Osteocyte (in vitro differentiated cells): ENCODE data around the gene ZSCAN20. TPM values are rescaled to one million over a fixed set of nuclear protein-coding genes. Genes with fewer than 3 reads are reported as not detected.

Experiments used
- DNase-seq: peaks from one replicate; pipeline ENCODE4 v3.0.0; 2021; ENCODE audit warnings: mixed read lengths; ENCODE audit not compliant: unreplicated experiment; ENCODE audit errors: extremely low spot score
- H3K27ac Mint-ChIP-seq: one replicate; pipeline ENCODE4 v1.8.0; 2021; ENCODE audit warnings: mild to moderate bottlenecking, mixed read lengths; ENCODE audit not compliant: unreplicated experiment
- H3K27me3 Mint-ChIP-seq: one replicate; pipeline ENCODE4 v1.8.0; 2021; ENCODE audit warnings: mixed read lengths; ENCODE audit not compliant: unreplicated experiment
- H3K36me3 Mint-ChIP-seq: one replicate; pipeline ENCODE4 v1.8.0; 2021; ENCODE audit warnings: mixed read lengths; ENCODE audit not compliant: unreplicated experiment
- H3K4me1 Mint-ChIP-seq: one replicate; pipeline ENCODE4 v1.8.0; 2021; ENCODE audit warnings: mixed read lengths; ENCODE audit not compliant: unreplicated experiment
- H3K4me3 Mint-ChIP-seq: one replicate; pipeline ENCODE4 v1.8.0; 2021; ENCODE audit warnings: mild to moderate bottlenecking, moderate library complexity, mixed read lengths; ENCODE audit not compliant: unreplicated experiment
- H3K9me3 Mint-ChIP-seq: one replicate; pipeline ENCODE4 v1.8.0; 2021; ENCODE audit warnings: mixed read lengths; ENCODE audit not compliant: unreplicated experiment
- CTCF ChIP-seq: fragments of 200-600 bp; sonication (generic); IDR thresholded peaks from 2 replicates; pipeline ENCODE4 v1.5.0; 2021; ENCODE audit warnings: antibody characterized with exemption, mild to moderate bottlenecking, moderate library complexity
- total RNA-seq: library from RNA; stranded (reverse); gene quantifications from 2 replicates; pipeline ENCODE4 v1.2.1, GENCODE V29; 2021

Gene ZSCAN20
- total RNA-seq, 1 donor from 2014 or later, result 7.3 TPM

GRCh38 chr1:33433509-33434362, 38.7 kb upstream of the ZSCAN20 start:
- TF ChIP-seq CTCF, result no peak
- Mint-ChIP-seq H3K9me3 (no peaks in the 10 kb centered on the region), H3K27ac (peak overlapping the region; percentile 76), H3K4me3 (no peak overlapping the region), H3K4me1 (peaks cover 38% of the 10 kb centered on the region), H3K27me3 (no peaks in the 10 kb centered on the region), H3K36me3 (no peaks in the 10 kb centered on the region)
- DNase-seq, result no peak

GRCh38 chr1:33434363-33434750, 38.1 kb upstream of the ZSCAN20 start:
- no peak overlapping the region for H3K4me3 Mint-ChIP-seq
- DNase-seq, result no peak
- peaks cover 38% of the 10 kb centered on the region for H3K4me1 Mint-ChIP-seq
- no peak for TF ChIP-seq CTCF
- H3K27me3 Mint-ChIP-seq, result no peaks in the 10 kb centered on the region
- no peaks in the 10 kb centered on the region for H3K9me3 Mint-ChIP-seq
- peak overlapping the region; percentile 76 for H3K27ac Mint-ChIP-seq
- H3K36me3 Mint-ChIP-seq, result no peaks in the 10 kb centered on the region

- no peaks in the 10 kb centered on the region for H3K9me3 Mint-ChIP-seq
- H3K27me3 Mint-ChIP-seq, result no peaks in the 10 kb centered on the region
- DNase-seq, result no peak
- no peak overlapping the region for H3K4me3 Mint-ChIP-seq
- TF ChIP-seq CTCF, result no peak
- H3K27ac Mint-ChIP-seq, result peak overlapping the region; percentile 67
- H3K36me3 Mint-ChIP-seq, result no peaks in the 10 kb centered on the region
- H3K4me1 Mint-ChIP-seq, result peaks cover 38% of the 10 kb centered on the region
Observed at GRCh38 chr1:33435096-33435820, 37.2 kb upstream of the ZSCAN20 start.

GRCh38 chr1:33436557-33437285, 35.7 kb upstream of the ZSCAN20 start:
- Mint-ChIP-seq H3K4me3 (no peak overlapping the region), H3K9me3 (no peaks in the 10 kb centered on the region), H3K36me3 (no peaks in the 10 kb centered on the region), H3K27me3 (no peaks in the 10 kb centered on the region), H3K27ac (no peak overlapping the region), H3K4me1 (peaks cover 36% of the 10 kb centered on the region)
- DNase-seq, result no peak
- TF ChIP-seq CTCF, result no peak
